ENCODE results near the gene REXO4.

GRCh38 chr9:133357656-133358055, 60.2 kb downstream of the REXO4 start:
- no peak for TF ChIP-seq CTCF (IDR thresholded peaks at IDR 0.05)
- TF ChIP-seq POLR2A (IDR thresholded peaks at IDR 0.05) = no peak
